GM18526 (cell line): Measurements from ENCODE around the gene PTMA.

Experiments
- POLR2A ChIP-seq: IDR thresholded peaks from 3 replicates; pipeline ENCODE4 v1.6.1; 2011; ENCODE audit not compliant: insufficient read length; ENCODE audit errors: extremely low read depth

PTMA gene

GRCh38 chr2:231707927-231708772 lies at the start of gene PTMA:
TSS of gene PTMA (plus strand) at chr2:231708525. CDS start at chr2:231708707, 182 bp downstream.
- peak; percentile 98 for TF ChIP-seq POLR2A

GRCh38 chr2:231660860-231661259 lies 47.5 kb upstream of the PTMA start:
- TF ChIP-seq POLR2A = no peak

DNA sequence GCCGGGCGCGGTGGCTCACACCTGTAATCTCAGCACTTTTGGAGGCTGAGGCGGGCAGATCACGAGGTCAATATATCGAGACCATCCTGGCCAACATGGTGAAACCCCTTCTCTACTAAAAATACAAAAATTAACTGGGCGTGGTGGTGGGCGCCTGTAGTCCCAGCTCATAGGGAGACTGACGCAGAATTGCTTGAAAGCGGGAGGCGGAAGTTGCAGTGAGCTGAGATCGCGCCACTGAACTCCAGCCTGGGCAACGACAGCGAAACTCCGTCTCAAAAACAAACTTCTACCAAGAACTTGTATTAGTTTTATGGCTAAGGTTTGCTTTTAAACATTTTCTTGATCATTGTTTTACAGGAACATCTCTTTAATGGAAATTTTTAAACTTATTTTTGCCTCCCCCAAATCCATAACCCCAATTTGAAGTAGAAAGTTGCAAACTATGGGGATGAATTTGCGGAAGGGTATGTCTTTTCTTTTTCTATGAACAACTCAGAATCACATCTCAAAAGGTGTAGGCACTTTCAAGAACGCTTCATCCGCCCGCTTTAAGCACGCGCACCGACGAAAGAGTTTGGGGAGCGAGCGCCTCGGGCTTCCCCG lies 46.8 kb upstream of the PTMA start:
- no peak for TF ChIP-seq POLR2A

- TF ChIP-seq POLR2A = peak; percentile 65
Observed at GRCh38 chr2:231662028-231662810, 46.1 kb upstream of the PTMA start.

DNA sequence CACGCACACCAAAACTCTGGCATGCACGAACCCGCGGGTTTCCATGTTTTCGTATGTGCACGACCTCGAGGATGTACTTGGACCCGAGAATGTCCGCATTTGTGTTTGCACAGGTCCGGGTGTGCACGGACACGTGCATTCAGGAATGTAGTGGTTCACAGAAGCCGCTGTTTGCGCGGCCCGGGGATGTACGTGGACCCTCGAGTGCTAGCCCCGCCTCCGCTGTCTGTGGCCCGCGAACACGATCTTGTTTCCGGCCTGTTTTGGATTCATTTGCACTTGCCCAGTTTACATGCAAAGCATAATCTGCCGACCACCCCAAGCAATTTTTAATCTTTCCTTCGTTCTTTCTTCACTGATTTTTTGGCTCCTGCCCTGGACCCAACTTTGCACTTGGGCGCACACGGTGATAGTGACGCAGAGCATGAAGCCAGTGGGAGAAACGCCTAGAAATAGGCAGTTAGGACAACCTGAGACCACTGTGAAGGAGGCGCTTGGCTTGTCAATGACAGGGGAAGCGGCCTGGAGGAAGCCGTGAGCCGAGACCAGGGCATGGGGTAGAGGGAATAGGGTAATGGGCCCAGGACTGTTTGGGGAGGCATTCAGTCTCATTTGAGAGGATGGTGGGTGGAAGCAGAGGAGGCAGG lies 45.4 kb upstream of the PTMA start:
- no peak for TF ChIP-seq POLR2A

DNA sequence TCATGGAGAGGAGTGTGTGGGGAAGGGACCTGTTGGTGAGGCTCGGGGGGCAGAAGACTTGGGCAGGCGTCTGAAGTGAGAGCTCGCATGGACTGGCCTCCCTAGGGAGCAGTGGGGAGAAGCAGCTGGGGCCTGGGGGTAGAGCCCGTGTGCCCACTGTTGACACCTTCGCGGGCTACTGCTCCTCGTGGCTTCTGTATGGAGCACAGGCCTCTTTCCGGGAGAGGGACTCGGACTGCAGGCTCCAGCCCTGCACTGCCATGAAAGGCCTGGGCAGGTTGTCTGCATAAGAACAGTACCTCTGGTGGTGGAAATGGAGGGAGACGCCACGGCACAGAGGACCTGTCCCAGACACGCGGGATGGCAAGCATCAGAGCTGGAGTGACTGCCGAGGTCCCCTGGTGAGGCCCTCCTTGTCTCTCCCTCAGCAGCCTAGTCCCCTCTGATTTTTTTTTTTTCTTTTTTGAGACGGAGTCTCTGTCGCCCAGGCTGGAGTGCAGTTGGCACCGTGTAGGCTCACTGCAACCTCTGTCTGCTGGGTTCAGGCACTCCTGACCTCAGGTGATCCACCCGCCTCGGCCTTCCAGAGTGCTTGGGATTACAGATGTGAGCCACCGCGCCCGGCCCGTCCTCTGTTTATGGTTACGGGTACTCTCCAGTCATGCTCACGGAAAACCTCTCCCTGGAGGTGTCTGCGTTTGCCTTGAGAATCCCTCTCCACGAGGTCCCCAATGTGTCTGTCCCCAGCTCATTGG lies 44.7 kb upstream of the PTMA start:
- no peak for TF ChIP-seq POLR2A

- no peak for TF ChIP-seq POLR2A
Observed at GRCh38 chr2:231664727-231665126, 43.6 kb upstream of the PTMA start.

DNA sequence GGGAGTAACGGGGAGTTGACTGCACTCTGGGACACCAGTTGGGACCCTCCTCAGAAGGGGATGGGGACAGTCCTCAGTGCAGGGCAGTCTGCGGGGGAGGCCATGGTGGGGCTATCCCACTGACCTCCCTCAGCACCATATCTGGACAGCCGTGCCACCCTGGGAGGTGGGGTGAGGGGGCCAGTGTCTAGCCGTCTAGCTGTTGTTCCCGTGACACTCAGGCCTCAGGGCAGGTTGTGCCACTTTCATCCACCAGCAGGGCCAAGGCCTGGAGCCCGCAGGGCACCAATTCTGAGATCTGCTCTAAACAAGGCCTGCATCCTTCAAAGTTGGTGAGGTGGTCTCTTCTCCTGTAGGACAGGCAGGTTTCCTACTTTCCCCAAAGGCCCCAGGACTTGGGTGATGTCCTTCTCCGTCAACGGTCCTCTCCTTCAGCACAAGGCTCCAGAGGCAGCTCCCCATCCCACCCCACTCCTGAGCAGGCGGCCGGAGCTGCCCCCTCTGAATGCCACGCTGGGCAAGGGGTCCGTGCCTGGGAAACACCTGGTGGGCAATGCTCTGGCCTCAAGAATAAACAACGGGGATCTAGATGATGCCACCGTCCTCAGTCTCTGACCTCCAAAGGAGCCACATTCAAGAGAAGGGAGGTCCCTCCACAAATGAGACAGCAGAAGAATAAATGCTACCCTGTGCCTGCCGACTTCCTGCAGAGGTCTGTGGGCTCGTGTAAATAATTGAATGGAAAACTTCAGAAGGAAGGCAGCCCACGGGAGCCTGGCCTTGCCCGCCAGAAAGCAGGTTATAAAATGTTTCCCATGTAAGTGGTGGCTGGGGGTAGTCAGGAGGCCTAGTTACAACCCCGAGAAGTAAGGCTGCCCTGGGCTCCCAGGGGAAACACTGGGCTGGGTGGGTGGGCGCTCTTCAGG lies 42.8 kb upstream of the PTMA start:
- peak; percentile 26 for TF ChIP-seq POLR2A

DNA sequence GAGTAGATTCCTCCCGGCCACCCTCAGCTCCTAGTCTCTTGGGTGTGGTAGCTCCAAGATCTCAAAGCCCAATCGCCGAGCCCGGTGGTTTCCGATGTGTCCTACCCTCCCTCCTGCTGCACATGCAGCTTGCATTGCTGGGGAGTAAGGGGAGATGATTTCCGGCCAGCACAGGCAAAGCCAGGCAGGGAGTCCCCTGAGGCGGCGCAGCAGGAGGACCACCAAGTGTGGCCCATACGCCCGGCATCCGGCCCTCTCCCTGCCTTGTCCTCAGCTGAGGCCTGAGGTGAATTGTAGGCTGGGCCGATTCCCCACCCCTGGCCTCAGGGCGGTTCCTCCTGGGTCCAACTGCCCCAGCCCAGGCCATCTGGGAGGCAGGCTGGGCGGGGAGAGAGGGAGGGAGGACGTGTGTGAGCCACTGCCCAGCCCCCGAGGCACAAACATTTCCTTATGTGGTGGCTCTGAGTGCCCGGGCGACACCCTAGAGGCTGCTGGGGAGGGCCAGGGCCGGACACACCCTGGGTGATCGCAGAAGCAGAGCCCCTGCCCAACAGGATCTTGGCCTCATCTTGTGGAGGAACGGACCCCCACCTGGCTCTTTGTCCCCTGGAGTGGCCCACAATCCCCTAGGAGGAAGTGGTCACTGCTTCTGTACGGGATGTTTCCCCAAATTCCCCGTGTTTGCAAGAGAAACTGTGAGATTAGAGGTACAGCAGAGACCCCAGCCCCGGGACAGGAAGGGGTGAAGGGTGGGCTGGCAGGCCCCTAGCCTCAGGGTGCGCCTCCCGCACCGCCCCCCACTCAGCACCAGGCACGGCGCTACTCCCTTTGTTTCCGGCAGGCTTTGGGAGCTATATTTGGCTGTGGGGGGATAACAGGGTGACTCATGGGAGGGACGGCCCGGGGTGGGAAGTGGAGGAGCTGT lies 41.9 kb upstream of the PTMA start:
- peak; percentile 92 for TF ChIP-seq POLR2A

GRCh38 chr2:231667096-231667427 lies 41.3 kb upstream of the PTMA start:
- TF ChIP-seq POLR2A = no peak

DNA sequence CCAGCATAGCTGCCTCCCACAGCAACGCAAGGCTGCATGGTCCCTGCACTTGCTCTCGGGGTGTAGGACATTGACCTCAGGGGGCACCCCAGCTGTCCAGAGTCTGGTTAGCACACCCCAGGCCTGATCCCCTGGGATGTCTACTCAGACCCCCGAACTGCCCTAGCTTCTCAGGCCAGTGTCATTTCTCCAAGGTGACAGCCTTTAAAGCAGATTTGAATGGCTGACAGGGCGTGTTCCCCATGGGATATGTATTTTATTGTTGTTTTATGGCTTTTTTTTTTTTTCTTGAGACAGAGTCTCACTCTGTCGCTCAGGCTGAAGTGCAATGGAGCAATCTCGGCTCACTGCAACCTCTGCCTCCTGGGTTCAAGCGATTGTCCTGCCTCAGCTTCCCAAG lies 40.8 kb upstream of the PTMA start:
- TF ChIP-seq POLR2A = no peak

GRCh38 chr2:231668981-231669380 lies 39.3 kb upstream of the PTMA start:
- no peak for TF ChIP-seq POLR2A
